ENCODE data around the gene TNFSF18. TPM values are rescaled to one million over a fixed set of nuclear protein-coding genes. Genes with fewer than 3 reads are reported as not detected.

Gene TNFSF18
- total and polyA plus RNA-seq, 4 donors = 0.61 TPM; not detected in 3

GRCh38 chr1:173020138-173020750 is 30.5 kb downstream of the TNFSF18 start:
- H3K9me3 ChIP-seq (ENCODE audit: control insufficient read depth in 4 of 4, low read length in 3 of 4) = peaks cover 0 to under 1% (median 0%) of the 10 kb centered on the region in 4 donors
- no peaks in the 10 kb centered on the region for H3K27me3 ChIP-seq (ENCODE audit: control insufficient read depth in 4 of 4, insufficient read depth in 4 of 4, low read length in 3 of 4)
- 86% methylated on average over 5 of the region's 5 CpGs for WGBS
- TF ChIP-seq HNF4G (IDR thresholded peaks at IDR 0.05) (no peak), FOXA1 (IDR thresholded peaks at IDR 0.05) (no peak), EGR1 (IDR thresholded peaks at IDR 0.05; ENCODE audit: low read depth in 2 of 2) (no peak), ZBTB33 (IDR thresholded peaks at IDR 0.05) (no peak), CTCF (IDR thresholded peaks at IDR 0.05; ENCODE audit: low read depth, low read length, missing input control) (no peak), RAD21 (IDR thresholded peaks at IDR 0.05) (no peak), YY1 (IDR thresholded peaks at IDR 0.05) (no peak), FOXA2 (IDR thresholded peaks at IDR 0.05) (no peak), HNF4A (conservative IDR thresholded peaks at IDR 0.05) (no peak), ATF3 (IDR thresholded peaks at IDR 0.05) (no peak), REST (IDR thresholded peaks at IDR 0.05) (no peak), SP1 (IDR thresholded peaks at IDR 0.05) (no peak), RXRA (IDR thresholded peaks at IDR 0.05) (no peak), TAF1 (conservative IDR thresholded peaks at IDR 0.05) (no peak), NR2F2 (IDR thresholded peaks at IDR 0.05) (no peak), MAX (IDR thresholded peaks at IDR 0.05) (no peak)
- H3K4me1 ChIP-seq (ENCODE audit: control insufficient read depth in 4 of 4, insufficient read depth in 4 of 4, low read length in 3 of 4) = peaks cover 0 to under 1% (median 0%) of the 10 kb centered on the region in 4 donors
- H3K4me3 ChIP-seq (ENCODE audit: low read depth in 1 of 3, low read length in 3 of 3) = no peak overlapping the region
- H3K27ac ChIP-seq (ENCODE audit: low read depth in 1 of 2, low read length in 2 of 2) = no peak overlapping the region
- H3K9ac ChIP-seq (ENCODE audit: low read depth in 1 of 2, low read length in 2 of 2) = no peak overlapping the region
- DNase-seq (ENCODE audit: low spot score) = no peak
- no peaks in the 10 kb centered on the region for H3K36me3 ChIP-seq (ENCODE audit: control insufficient read depth in 4 of 4, insufficient read depth in 3 of 4, low read depth in 1 of 4, low read length in 3 of 4)

GRCh38 chr1:173017792-173018191 is 32.9 kb downstream of the TNFSF18 start:
- TF ChIP-seq HNF4G (IDR thresholded peaks at IDR 0.05) (no peak), GABPA (IDR thresholded peaks at IDR 0.05 in 1 of 2, conservative IDR thresholded peaks at IDR 0.05 in 1 of 2) (no peak), ATF3 (IDR thresholded peaks at IDR 0.05) (no peak), RAD21 (IDR thresholded peaks at IDR 0.05) (no peak), CTCF (IDR thresholded peaks at IDR 0.05; ENCODE audit: low read depth, low read length, missing input control) (no peak), JUND (IDR thresholded peaks at IDR 0.05) (no peak), NR2F2 (IDR thresholded peaks at IDR 0.05) (no peak)
- Histone ChIP-seq H3K9me3 (ENCODE audit: control insufficient read depth in 4 of 4, low read length in 3 of 4) (no peaks in the 10 kb centered on the region), H3K4me1 (ENCODE audit: control insufficient read depth in 4 of 4, insufficient read depth in 4 of 4, low read length in 3 of 4) (peaks cover 0 to 7% (median 0%) of the 10 kb centered on the region in 4 donors), H3K9ac (ENCODE audit: low read depth in 1 of 2, low read length in 2 of 2) (no peak overlapping the region), H3K27ac (ENCODE audit: low read depth in 1 of 2, low read length in 2 of 2) (no peak overlapping the region), H3K36me3 (ENCODE audit: control insufficient read depth in 4 of 4, insufficient read depth in 3 of 4, low read depth in 1 of 4, low read length in 3 of 4) (no peaks in the 10 kb centered on the region), H3K27me3 (ENCODE audit: control insufficient read depth in 4 of 4, insufficient read depth in 4 of 4, low read length in 3 of 4) (no peaks in the 10 kb centered on the region), H3K4me3 (ENCODE audit: low read depth in 1 of 3, low read length in 3 of 3) (no peak overlapping the region)
- no peak for DNase-seq (ENCODE audit: low spot score)
- 36% methylated on average over 4 of the region's 4 CpGs for WGBS
